Fibroblast of lung (primary cell): Measurements from ENCODE around the gene ITIH2. TPM values are rescaled to one million over a fixed set of nuclear protein-coding genes. Genes with fewer than 3 reads are reported as not detected.

Experiments
- DNase-seq, 2 donors: peaks; one replicate each; pipeline versions ENCODE4 v3.0.0 to v3.0.0-alpha.2; 2010; ENCODE audit warnings: low read depth in 2 of 2
- H2AFZ ChIP-seq: 2 replicates; pipeline ENCODE4 v1.5.1; 2012; ENCODE audit warnings: low read length, control low read depth, inconsistent platforms
- H3K27ac ChIP-seq: 2 replicates; pipeline ENCODE4 v1.5.1; 2011; ENCODE audit warnings: low read length, control low read depth; ENCODE audit not compliant: insufficient read depth
- H3K27me3 ChIP-seq: 2 replicates; pipeline ENCODE4 v1.5.1; 2011; ENCODE audit warnings: mild to moderate bottlenecking, low read length; ENCODE audit not compliant: control insufficient read depth, insufficient read depth
- H3K36me3 ChIP-seq: 2 replicates; pipeline ENCODE4 v1.5.1; 2011; ENCODE audit warnings: low read length; ENCODE audit not compliant: control insufficient read depth, insufficient read depth
- H3K4me1 ChIP-seq: 2 replicates; pipeline ENCODE4 v1.5.1; 2011; ENCODE audit warnings: low read length; ENCODE audit not compliant: control insufficient read depth, insufficient read depth; ENCODE audit errors: extremely low read depth
- H3K4me2 ChIP-seq: 2 replicates; pipeline ENCODE4 v1.5.1; 2011; ENCODE audit warnings: low read length, control low read depth; ENCODE audit not compliant: insufficient read depth; ENCODE audit errors: extremely low read depth
- H3K4me3 ChIP-seq, 4 experiments: fragments of 200-600 bp in 1 of 4; sonication (generic) in 1 of 4; replicated peaks in 1 of 4; 2 replicates each; pipeline ENCODE4 v1.5.1; 2011 to 2016; ENCODE audit warnings: low read length in 4 of 4, low read depth in 3 of 4, mild to moderate bottlenecking in 3 of 4, control low read depth in 2 of 4, inconsistent platforms in 1 of 4, mixed read lengths in 1 of 4; ENCODE audit not compliant: insufficient read depth in 1 of 4; ENCODE audit errors: control extremely low read depth in 1 of 4
- H3K79me2 ChIP-seq: 2 replicates; pipeline ENCODE4 v1.5.1; 2012; ENCODE audit warnings: mild to moderate bottlenecking, low read length, inconsistent platforms; ENCODE audit not compliant: control insufficient read depth, insufficient read depth
- H3K9ac ChIP-seq: 2 replicates; pipeline ENCODE4 v1.5.1; 2011; ENCODE audit warnings: mild to moderate bottlenecking, low read length, control low read depth; ENCODE audit not compliant: insufficient read depth
- H3K9me3 ChIP-seq: 2 replicates; pipeline ENCODE4 v1.5.1; 2012; ENCODE audit warnings: low read depth, low read length; ENCODE audit not compliant: control insufficient read depth, insufficient read depth
- H4K20me1 ChIP-seq: 2 replicates; pipeline ENCODE4 v1.5.1; 2011; ENCODE audit warnings: low read length; ENCODE audit not compliant: control insufficient read depth, insufficient read depth; ENCODE audit errors: extremely low read depth
- EZH2 ChIP-seq: IDR thresholded peaks from 2 replicates; pipeline ENCODE4 v1.5.1; 2012; ENCODE audit warnings: low read length, control low read depth, mild to moderate bottlenecking; ENCODE audit errors: missing control alignments
- polyA plus RNA-seq, 2 donors: library from polyadenylated mRNA; depleted of rRNA in 1 of 2; stranded (reverse) in 1 of 2; unstranded in 1 of 2; fragments of >200 nt; gene quantifications; 2 replicates each; pipeline ENCODE4 v1.2.1, GENCODE V29; 2011 to 2012; ENCODE audit warnings: missing spikeins in 1 of 2
- total RNA-seq: library from RNA; depleted of rRNA; stranded (reverse); fragments of >200 nt; gene quantifications from 2 replicates; pipeline ENCODE4 v1.2.1, GENCODE V29; 2014
- TF ChIP-seq, protein P1 (sequence below), 2 donors: IDR thresholded peaks in 1 of 2; conservative IDR thresholded peaks in 1 of 2; 1 replicate in 1 of 2; 2 replicates in 1 of 2; pipeline ENCODE4 v1.5.1; 2011 to 2012; ENCODE audit warnings: low read length in 2 of 2, control low read depth in 1 of 2, inconsistent platforms in 1 of 2, low read depth in 1 of 2, mild to moderate bottlenecking in 1 of 2

The ITIH2 gene
- total and polyA plus RNA-seq, 2 donors (not counting 1 experiment from before 2014, with no cell fraction given), result not detected

DNA sequence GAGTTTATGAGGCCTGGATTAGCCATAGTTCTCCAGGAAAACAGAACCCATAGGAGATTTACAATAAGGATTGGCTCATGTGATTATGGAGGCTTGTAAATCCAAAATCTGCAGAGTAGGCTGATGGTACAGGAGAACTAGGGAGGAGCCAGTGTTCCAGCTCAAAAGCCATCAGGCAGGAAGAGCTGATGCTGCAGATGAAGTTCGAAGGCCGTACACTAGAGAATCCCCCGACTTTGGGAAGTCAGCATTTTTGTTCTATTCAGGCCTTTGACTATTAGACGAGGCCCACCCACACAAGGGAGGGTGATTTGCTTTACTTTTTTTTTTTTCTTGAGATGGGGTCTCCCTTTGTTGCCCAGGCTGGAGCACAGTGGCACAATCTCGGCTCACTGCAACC lies 47.1 kb downstream of the ITIH2 start:
- no peak for DNase-seq
- Histone ChIP-seq H3K9ac (no peak overlapping the region), H3K27ac (no peak overlapping the region), H3K4me2 (no peak overlapping the region), H3K27me3 (no peaks in the 10 kb centered on the region), H2AFZ (no peak overlapping the region), H4K20me1 (no peaks in the 10 kb centered on the region), H3K4me1 (no peaks in the 10 kb centered on the region), H3K4me3 (no peak overlapping the region), H3K9me3 (no peaks in the 10 kb centered on the region), H3K36me3 (peaks cover 7% of the 10 kb centered on the region), H3K79me2 (no peaks in the 10 kb centered on the region)
- TF ChIP-seq EZH2, result no peak
- TF ChIP-seq, protein P1, sequence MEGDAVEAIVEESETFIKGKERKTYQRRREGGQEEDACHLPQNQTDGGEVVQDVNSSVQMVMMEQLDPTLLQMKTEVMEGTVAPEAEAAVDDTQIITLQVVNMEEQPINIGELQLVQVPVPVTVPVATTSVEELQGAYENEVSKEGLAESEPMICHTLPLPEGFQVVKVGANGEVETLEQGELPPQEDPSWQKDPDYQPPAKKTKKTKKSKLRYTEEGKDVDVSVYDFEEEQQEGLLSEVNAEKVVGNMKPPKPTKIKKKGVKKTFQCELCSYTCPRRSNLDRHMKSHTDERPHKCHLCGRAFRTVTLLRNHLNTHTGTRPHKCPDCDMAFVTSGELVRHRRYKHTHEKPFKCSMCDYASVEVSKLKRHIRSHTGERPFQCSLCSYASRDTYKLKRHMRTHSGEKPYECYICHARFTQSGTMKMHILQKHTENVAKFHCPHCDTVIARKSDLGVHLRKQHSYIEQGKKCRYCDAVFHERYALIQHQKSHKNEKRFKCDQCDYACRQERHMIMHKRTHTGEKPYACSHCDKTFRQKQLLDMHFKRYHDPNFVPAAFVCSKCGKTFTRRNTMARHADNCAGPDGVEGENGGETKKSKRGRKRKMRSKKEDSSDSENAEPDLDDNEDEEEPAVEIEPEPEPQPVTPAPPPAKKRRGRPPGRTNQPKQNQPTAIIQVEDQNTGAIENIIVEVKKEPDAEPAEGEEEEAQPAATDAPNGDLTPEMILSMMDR (conservative IDR thresholded peaks at IDR 0.05 in 1 of 2, IDR thresholded peaks at IDR 0.05 in 1 of 2; ENCODE audit: low read depth in 1 of 2, low read length in 2 of 2), result no peak

DNA sequence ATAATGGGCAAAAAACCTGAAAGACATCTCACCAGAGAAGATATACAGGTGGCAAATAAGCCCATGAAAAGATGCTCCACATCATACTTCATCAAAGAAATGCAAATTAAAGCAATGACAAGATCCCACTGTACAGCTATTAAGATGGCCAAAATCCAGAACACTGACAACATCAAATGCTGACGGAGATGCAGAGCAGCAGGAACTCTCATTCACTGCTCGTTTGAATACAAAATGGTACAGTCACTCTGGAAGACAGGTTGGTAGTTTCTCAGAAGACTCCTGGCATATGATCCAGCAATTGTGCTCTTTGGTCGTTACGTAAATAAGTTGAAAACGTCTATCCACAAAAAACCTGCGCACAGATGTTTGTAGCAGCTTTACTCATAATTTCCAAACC lies 49.1 kb downstream of the ITIH2 start:
- no peak for TF ChIP-seq EZH2
- Histone ChIP-seq H3K9ac (no peak overlapping the region), H3K79me2 (no peaks in the 10 kb centered on the region), H3K9me3 (no peaks in the 10 kb centered on the region), H4K20me1 (no peaks in the 10 kb centered on the region), H3K4me2 (no peak overlapping the region), H3K27ac (no peak overlapping the region), H3K36me3 (peaks cover 7% of the 10 kb centered on the region), H3K4me1 (no peaks in the 10 kb centered on the region), H2AFZ (no peak overlapping the region), H3K27me3 (no peaks in the 10 kb centered on the region), H3K4me3 (no peak overlapping the region)
- DNase-seq, result no peak

DNA sequence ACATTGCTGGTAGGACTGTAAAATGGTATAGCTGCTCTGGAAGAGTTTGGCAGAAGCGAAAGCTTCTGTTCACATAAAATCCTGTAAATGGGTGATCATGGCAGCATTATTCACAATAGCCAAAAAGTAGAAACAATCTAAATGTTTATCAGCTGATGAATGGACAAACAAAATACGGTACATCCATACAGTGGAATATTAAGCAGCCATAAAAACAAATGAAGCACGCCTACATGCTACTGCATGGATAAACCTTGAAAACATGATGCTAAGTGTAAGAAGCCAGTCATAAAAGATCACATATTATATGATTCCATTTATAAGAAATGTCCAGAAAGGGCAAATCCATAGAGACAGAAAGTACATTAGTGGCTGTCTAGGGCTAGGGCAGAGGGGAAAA lies 52.0 kb downstream of the ITIH2 start:
- Histone ChIP-seq H3K9ac (no peak overlapping the region), H3K4me1 (no peaks in the 10 kb centered on the region), H3K79me2 (no peaks in the 10 kb centered on the region), H3K36me3 (peaks cover 7% of the 10 kb centered on the region), H3K4me2 (no peak overlapping the region), H3K27ac (no peak overlapping the region), H3K27me3 (no peaks in the 10 kb centered on the region), H4K20me1 (no peaks in the 10 kb centered on the region), H2AFZ (no peak overlapping the region), H3K9me3 (no peaks in the 10 kb centered on the region), H3K4me3 (no peak overlapping the region)
- TF ChIP-seq, protein P1 (conservative IDR thresholded peaks at IDR 0.05 in 1 of 2, IDR thresholded peaks at IDR 0.05 in 1 of 2; ENCODE audit: low read depth in 1 of 2, low read length in 2 of 2), result no peak
- no peak for TF ChIP-seq EZH2
- DNase-seq, result no peak
